Bronchus fibroblast of lung (primary cell): Measurements from ENCODE around the gene NIBAN1. TPM values are rescaled to one million over a fixed set of nuclear protein-coding genes. Genes with fewer than 3 reads are reported as not detected.

Experiments used
- total RNA-seq: library from RNA; depleted of rRNA; stranded (reverse); fragments of >200 nt; gene quantifications from 2 replicates; pipeline ENCODE4 v1.2.3, GENCODE V29; 2015

Gene NIBAN1, protein sequence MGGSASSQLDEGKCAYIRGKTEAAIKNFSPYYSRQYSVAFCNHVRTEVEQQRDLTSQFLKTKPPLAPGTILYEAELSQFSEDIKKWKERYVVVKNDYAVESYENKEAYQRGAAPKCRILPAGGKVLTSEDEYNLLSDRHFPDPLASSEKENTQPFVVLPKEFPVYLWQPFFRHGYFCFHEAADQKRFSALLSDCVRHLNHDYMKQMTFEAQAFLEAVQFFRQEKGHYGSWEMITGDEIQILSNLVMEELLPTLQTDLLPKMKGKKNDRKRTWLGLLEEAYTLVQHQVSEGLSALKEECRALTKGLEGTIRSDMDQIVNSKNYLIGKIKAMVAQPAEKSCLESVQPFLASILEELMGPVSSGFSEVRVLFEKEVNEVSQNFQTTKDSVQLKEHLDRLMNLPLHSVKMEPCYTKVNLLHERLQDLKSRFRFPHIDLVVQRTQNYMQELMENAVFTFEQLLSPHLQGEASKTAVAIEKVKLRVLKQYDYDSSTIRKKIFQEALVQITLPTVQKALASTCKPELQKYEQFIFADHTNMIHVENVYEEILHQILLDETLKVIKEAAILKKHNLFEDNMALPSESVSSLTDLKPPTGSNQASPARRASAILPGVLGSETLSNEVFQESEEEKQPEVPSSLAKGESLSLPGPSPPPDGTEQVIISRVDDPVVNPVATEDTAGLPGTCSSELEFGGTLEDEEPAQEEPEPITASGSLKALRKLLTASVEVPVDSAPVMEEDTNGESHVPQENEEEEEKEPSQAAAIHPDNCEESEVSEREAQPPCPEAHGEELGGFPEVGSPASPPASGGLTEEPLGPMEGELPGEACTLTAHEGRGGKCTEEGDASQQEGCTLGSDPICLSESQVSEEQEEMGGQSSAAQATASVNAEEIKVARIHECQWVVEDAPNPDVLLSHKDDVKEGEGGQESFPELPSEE
- 23.6 and 26.2 TPM in 2 replicates for total RNA-seq

DNA sequence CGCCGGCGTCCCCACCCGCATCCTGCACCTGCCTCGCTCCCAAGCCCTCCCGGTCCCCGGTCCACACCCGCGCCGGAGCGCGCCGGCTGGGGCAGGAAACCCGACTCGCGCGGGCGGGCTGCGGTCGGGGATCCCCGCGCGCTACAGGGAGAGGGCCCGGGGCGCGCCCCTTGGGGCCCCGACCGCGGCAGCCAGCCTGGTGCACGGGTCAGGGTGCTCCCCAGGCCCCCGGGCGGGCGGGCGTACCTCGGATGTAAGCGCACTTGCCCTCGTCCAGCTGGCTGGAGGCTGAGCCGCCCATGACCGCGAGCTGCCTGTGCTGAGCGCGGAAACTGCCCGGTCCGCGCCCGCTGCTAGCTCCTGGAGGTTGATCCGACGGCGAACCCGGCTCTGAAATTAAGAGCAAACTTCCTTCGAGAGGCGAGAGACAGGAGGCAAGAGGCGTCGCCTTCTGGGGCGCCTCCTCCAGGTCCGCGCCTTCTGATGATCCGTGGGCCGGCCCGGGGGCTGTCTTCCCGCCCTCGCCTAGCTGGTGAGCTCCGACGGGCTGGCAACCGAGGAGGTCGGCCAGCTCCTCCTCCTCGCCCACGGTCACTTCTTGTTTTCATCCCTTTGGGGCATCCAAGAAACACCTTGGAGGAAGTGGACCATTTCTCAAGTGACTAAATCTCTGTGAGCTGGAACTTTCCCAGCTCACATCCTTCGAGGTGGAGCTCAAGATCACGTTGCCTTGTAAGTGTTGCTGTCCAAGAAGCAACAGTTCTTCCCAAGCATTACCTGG, at the start of gene NIBAN1:
Gene NIBAN1, minus strand, starts transcription at position 453 of the 781 bp plus-strand sequence. Its CDS starts 152 bp downstream, at position 301.

Other genes with a start within 250 kb of the NIBAN1 start
- gene EDEM3, start 219.7 kb downstream of the NIBAN1 start, total RNA-seq = 16.2 and 18.0 TPM in 2 replicates
- gene RNF2, start 71.0 kb upstream of the NIBAN1 start, total RNA-seq = 10.6 and 12.3 TPM in 2 replicates
- gene TRMT1L, start 182.4 kb upstream of the NIBAN1 start, total RNA-seq = 10.3 and 15.5 TPM in 2 replicates
- gene SWT1, start 182.7 kb upstream of the NIBAN1 start, total RNA-seq = 2.1 and 2.5 TPM in 2 replicates